Upper lobe of left lung (tissue), 6 donors: Measurements from ENCODE around the gene ANAPC2. TPM values are rescaled to one million over a fixed set of nuclear protein-coding genes. Genes with fewer than 3 reads are reported as not detected.
A peak's percentile ranks its signal among the peaks of the same experiment; 100 is the strongest.

Experiments used
- ATAC-seq, 2 donors: fragments of 200-7000 bp; cut with Tn5 transposase; one replicate each; pipeline ENCODE4 v1.9.1; 2022; ENCODE audit warnings: mild to moderate bottlenecking in 2 of 2, moderate library complexity in 2 of 2; ENCODE audit not compliant: low FRiP score in 2 of 2
- DNase-seq, 2 donors: peaks; one replicate each; pipeline ENCODE4 v3.0.0-alpha.2; 2019 to 2020
- H3K27ac ChIP-seq, 4 donors: fragments of 200-600 bp; sonication (generic); one replicate each; pipeline ENCODE4 v1.5.1; 2016 to 2019
- H3K27me3 ChIP-seq, 4 donors: fragments of 200-600 bp; sonication (generic); one replicate each; pipeline ENCODE4 v1.5.1; 2017 to 2019
- H3K36me3 ChIP-seq, 4 donors: fragments of 200-600 bp; sonication (generic); one replicate each; pipeline ENCODE4 v1.5.1; 2016 to 2019
- H3K4me1 ChIP-seq, 4 donors: fragments of 200-600 bp; sonication (generic); one replicate each; pipeline ENCODE4 v1.5.1; 2018 to 2019
- H3K4me3 ChIP-seq, 4 donors: fragments of 200-600 bp; sonication (generic); one replicate each; pipeline ENCODE4 v1.5.1; 2017 to 2019; ENCODE audit warnings: mild to moderate bottlenecking in 2 of 4, moderate library complexity in 1 of 4
- H3K9me3 ChIP-seq, 4 donors: fragments of 200-600 bp; sonication (generic); one replicate each; pipeline ENCODE4 v1.5.1; 2018 to 2019
- EP300 ChIP-seq, 4 donors: sonication (generic); formaldehyde crosslinking; IDR thresholded peaks; one replicate each; pipeline ENCODE4 v1.5.1; 2017; ENCODE audit warnings: antibody characterized with exemption in 4 of 4, control low read depth in 2 of 4
- POLR2A ChIP-seq, 4 donors: fragments of 450-650 bp; IDR thresholded peaks; one replicate each; pipeline ENCODE4 v1.5.1; 2016 to 2017; ENCODE audit warnings: antibody characterized with exemption in 4 of 4, mild to moderate bottlenecking in 2 of 4
- POLR2AphosphoS5 ChIP-seq, 2 donors: sonication (generic); formaldehyde crosslinking; IDR thresholded peaks; one replicate each; pipeline ENCODE4 v1.5.1; 2017; ENCODE audit warnings: antibody characterized with exemption in 2 of 2
- WGBS, 2 donors: methylation state at CpG; one replicate each; pipeline ENCODE4 v1.1.5; 2017 to 2018; 5-methylcytosine and 5-hydroxymethylcytosine counted together
- total RNA-seq, 6 donors: library from RNA; depleted of rRNA in 4 of 6; stranded (reverse); fragments of >200 nt in 4 of 6; gene quantifications; one replicate each; pipeline versions ENCODE4 v1.1.0 to v1.2.1, GENCODE V29; 2016 to 2021
- TF ChIP-seq, protein P1 (sequence below), 6 experiments: fragments of 450-650 bp in 4 of 6; fragments of 200-600 bp in 2 of 6; sonication (generic) in 2 of 6; IDR thresholded peaks; one replicate each; pipeline ENCODE4 v1.5.1; 2016 to 2019; ENCODE audit warnings: antibody characterized with exemption in 6 of 6
- donor health status: DM: no; HTN: no; CAD: no; lungs with moderate emphysema.
- donor health status: DM: no; HTN: yes; CAD: no; lungs with severe emphysema.

ANAPC2 gene
- total RNA-seq, 6 donors from 2014 or later, result 31.9 to 174 (median 67.3) TPM

DNA sequence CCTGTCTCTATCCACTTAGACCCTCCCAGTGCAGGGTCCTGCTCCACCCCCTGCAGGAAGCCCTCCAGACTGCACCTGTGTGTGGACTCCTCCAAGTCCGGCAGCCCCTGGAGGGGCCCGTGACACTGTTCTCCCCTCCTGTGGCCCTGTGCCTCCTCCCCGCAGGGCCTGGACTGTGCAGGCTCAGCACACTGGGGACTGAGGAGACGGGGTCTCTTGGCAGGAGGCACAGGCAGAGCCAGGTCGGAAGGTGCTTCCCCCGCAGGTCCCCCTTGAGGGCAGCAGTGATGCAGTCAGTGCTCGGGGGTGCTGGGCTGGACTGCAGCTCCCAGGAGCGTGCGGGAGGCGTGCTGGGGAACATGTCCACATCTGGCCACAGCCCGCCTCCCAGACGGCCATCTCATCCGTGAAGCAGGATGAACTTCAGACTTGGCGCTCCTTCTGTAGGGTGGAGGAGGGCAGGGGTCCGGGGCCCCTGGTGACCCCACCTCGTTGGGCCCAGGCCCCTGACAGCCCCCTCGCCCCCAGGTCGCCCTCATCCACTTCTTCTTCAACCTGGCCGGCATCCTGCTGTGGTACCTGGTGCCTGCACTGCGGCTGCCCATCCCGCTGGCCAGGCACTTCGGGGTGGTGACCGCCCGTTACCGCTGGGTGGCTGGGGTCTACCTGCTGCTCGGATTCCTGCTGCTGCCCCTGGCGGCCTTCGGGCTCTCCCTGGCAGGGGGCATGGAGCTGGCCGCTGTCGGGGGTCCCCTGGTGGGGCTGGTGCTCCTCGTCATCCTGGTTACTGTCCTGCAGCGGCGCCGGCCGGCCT, 47.3 kb upstream of the ANAPC2 start:
- peaks cover 23 to 52% (median 30%) of the 10 kb centered on the region in 4 donors for H3K4me1 ChIP-seq
- 64 to 75% methylated on average over 3 to 20 of the region's 35 CpGs for WGBS, 2 donors
- DNase-seq, result peak in 1 of 2 donors; percentile 82
- H3K36me3 ChIP-seq, result no peaks in the 10 kb centered on the region
- H3K9me3 ChIP-seq, result no peaks in the 10 kb centered on the region
- TF ChIP-seq, protein P1, sequence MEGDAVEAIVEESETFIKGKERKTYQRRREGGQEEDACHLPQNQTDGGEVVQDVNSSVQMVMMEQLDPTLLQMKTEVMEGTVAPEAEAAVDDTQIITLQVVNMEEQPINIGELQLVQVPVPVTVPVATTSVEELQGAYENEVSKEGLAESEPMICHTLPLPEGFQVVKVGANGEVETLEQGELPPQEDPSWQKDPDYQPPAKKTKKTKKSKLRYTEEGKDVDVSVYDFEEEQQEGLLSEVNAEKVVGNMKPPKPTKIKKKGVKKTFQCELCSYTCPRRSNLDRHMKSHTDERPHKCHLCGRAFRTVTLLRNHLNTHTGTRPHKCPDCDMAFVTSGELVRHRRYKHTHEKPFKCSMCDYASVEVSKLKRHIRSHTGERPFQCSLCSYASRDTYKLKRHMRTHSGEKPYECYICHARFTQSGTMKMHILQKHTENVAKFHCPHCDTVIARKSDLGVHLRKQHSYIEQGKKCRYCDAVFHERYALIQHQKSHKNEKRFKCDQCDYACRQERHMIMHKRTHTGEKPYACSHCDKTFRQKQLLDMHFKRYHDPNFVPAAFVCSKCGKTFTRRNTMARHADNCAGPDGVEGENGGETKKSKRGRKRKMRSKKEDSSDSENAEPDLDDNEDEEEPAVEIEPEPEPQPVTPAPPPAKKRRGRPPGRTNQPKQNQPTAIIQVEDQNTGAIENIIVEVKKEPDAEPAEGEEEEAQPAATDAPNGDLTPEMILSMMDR (IDR thresholded peaks at IDR 0.05), result no peak
- TF ChIP-seq POLR2A (IDR thresholded peaks at IDR 0.05), result no peak
- TF ChIP-seq EP300 (IDR thresholded peaks at IDR 0.05), result no peak
- no peak for TF ChIP-seq POLR2AphosphoS5 (IDR thresholded peaks at IDR 0.05)
- peak overlapping the region in 3 of 4 donors; percentile 3 to 29 (median 21) for H3K4me3 ChIP-seq
- peaks cover 0 to 14% (median 3%) of the 10 kb centered on the region in 4 donors for H3K27me3 ChIP-seq
- no peak for ATAC-seq
- no peak overlapping the region for H3K27ac ChIP-seq

DNA sequence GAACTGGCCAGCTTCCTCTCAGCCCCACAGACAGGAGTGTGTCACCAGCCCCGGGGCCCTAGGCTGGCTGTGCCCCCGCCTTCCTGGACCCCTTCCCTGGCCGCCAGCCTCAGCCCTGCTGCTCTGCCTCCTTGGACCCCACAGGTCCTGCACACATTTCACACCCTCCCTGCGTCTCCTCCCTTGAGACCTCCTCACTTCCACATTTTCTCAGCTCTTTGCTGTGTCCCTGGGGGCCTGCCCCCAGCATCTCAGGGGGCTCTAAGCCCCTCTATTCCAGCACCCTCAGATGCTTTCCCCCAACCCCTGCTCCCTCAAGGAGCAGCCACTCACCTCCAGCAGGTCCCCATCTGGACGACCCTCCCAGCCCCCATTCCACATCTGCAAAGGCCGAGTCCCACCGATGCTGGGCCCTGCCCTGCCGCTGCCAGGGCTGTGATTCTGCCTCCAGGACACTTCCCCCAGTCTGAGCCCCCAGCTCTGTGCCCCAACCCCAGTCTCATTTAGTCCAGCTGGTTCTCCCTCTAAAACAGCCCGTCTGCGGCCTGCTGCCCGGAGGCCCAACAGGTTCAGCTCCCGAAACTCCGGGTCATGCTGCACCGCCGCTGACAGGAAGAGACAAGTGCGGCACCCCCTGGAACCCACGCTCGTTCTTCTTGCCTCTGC, 46.5 kb upstream of the ANAPC2 start:
- 81 to 82% methylated on average over 14 to 16 of the region's 18 CpGs for WGBS, 2 donors
- Histone ChIP-seq H3K4me1 (peaks cover 19 to 45% (median 28%) of the 10 kb centered on the region in 4 donors), H3K9me3 (no peaks in the 10 kb centered on the region), H3K27me3 (peaks cover 0 to 20% (median 4%) of the 10 kb centered on the region in 4 donors), H3K36me3 (no peaks in the 10 kb centered on the region), H3K4me3 (no peak overlapping the region), H3K27ac (no peak overlapping the region)
- ATAC-seq, result no peak
- peak in 1 of 2 donors; percentile 73 for DNase-seq
- TF ChIP-seq, protein P1 (IDR thresholded peaks at IDR 0.05), result no peak
- no peak for TF ChIP-seq POLR2AphosphoS5 (IDR thresholded peaks at IDR 0.05)
- TF ChIP-seq POLR2A (IDR thresholded peaks at IDR 0.05), result no peak
- TF ChIP-seq EP300 (IDR thresholded peaks at IDR 0.05), result no peak

DNA sequence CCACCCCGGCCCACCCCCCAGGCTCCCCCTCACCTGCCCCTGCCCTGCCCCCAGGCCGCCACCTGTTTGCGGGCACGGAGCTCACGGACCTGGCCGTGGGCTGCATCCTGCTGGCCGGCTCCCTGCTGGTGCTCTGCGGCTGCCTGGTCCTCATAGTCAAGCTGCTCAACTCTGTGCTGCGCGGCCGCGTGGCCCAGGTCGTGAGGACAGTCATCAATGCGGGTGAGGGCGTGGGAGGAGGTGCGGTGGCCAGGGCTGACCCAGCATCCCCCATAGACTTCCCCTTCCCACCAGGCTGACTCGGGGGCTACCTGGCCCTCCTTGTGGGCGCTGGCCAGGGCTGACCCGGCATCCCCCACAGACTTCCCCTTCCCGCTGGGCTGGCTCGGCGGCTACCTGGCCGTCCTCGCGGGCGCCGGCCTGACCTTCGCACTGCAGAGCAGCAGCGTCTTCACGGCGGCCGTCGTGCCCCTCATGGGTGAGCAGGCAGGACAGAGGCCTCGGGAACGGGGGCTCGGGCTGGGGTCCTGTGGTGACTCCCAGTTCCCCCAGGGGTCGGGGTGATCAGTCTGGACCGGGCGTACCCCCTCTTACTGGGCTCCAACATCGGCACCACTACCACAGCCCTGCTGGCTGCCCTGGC, 45.8 kb upstream of the ANAPC2 start:
- TF ChIP-seq, protein P1 (IDR thresholded peaks at IDR 0.05), result no peak
- TF ChIP-seq EP300 (IDR thresholded peaks at IDR 0.05) (no peak), POLR2AphosphoS5 (IDR thresholded peaks at IDR 0.05) (no peak), POLR2A (IDR thresholded peaks at IDR 0.05) (no peak)
- ATAC-seq (no peak), DNase-seq (peak in 1 of 2 donors; percentile 81)
- 52% methylated on average over 26 of the region's 40 CpGs; no CpG with 5 or more reads in 1 of the 2 donors for WGBS, 2 donors
- H3K27ac ChIP-seq, result no peak overlapping the region
- no peak overlapping the region for H3K4me3 ChIP-seq
- H3K27me3 ChIP-seq, result peaks cover 0 to 27% (median 4%) of the 10 kb centered on the region in 4 donors
- no peaks in the 10 kb centered on the region for H3K9me3 ChIP-seq
- peaks cover 15 to 38% (median 22%) of the 10 kb centered on the region in 4 donors for H3K4me1 ChIP-seq
- H3K36me3 ChIP-seq, result no peaks in the 10 kb centered on the region

DNA sequence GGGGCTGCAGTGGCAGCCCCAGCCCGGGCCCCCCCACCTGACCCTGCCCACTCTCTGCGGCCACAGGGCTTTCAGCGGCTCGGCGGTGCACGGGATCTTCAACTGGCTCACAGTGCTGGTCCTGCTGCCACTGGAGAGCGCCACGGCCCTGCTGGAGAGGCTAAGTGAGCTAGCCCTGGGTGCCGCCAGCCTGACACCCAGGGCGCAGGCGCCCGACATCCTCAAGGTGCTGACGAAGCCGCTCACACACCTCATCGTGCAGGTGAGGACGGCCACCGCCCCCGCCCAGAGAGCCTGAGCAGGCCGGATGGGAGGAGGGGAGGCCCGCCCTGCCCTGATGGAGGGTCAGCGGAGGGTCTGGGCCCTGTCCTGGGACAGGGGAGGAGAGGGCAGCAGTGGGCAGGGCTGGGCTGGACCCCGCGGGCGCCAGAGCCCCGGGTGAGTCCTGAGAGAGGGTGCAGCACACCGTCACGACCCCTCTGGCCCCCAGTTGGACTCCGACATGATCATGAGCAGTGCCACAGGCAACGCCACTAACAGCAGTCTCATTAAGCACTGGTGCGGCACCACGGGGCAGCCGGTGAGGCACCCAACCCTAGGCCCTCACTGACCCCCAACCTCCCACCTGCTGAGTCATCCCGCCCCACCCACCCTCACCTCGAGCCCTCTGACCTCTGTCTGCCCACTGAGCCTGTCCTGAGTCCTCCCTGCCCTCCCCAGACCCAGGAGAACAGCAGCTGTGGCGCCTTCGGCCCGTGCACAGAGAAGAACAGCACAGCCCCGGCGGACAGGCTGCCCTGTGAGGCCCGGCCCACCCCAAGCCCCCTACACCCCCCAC, 45.0 kb upstream of the ANAPC2 start:
- Histone ChIP-seq H3K9me3 (no peaks in the 10 kb centered on the region), H3K4me3 (no peak overlapping the region), H3K4me1 (peaks cover 14 to 30% (median 17%) of the 10 kb centered on the region in 4 donors), H3K36me3 (no peaks in the 10 kb centered on the region), H3K27ac (no peak overlapping the region), H3K27me3 (peaks cover 0 to 34% (median 4%) of the 10 kb centered on the region in 4 donors)
- TF ChIP-seq EP300 (IDR thresholded peaks at IDR 0.05) (no peak), POLR2A (IDR thresholded peaks at IDR 0.05) (no peak), POLR2AphosphoS5 (IDR thresholded peaks at IDR 0.05) (no peak)
- TF ChIP-seq, protein P1 (IDR thresholded peaks at IDR 0.05), result no peak
- no peak for DNase-seq
- 78 to 80% methylated on average over 1 to 32 of the region's 40 CpGs for WGBS, 2 donors
- no peak for ATAC-seq
